BJ (cell line): Measurements from ENCODE around the gene DENND1A. TPM values are rescaled to one million over a fixed set of nuclear protein-coding genes. Genes with fewer than 3 reads are reported as not detected.

Experiments
- CTCF ChIA-PET: fragments of 350-600 bp; formaldehyde crosslinking; extraction: SDS; loops from one replicate; lab custom pipeline; 2021; ENCODE audit warnings: antibody characterized with exemption, inconsistent platforms; lab: Yijun Ruan, JAX
- POLR2A ChIA-PET: fragments of 300-600 bp; sonication (Branson Sonifier 250); formaldehyde crosslinking; extraction: SDS; loops from one replicate; lab custom pipeline; 2021; ENCODE audit warnings: antibody characterized with exemption; lab: Charles Lee
- DNase-seq: peaks from one replicate; pipeline ENCODE4 v3.0.0-alpha.2; 2011; ENCODE audit warnings: low read depth
- H3K27me3 ChIP-seq: 2 replicates; pipeline ENCODE4 v1.6.0; 2011; ENCODE audit warnings: low read length; ENCODE audit not compliant: control insufficient read depth, insufficient read depth
- H3K36me3 ChIP-seq: 2 replicates; pipeline ENCODE4 v1.5.1; 2011; ENCODE audit warnings: low read length; ENCODE audit not compliant: control insufficient read depth, insufficient read depth
- H3K4me3 ChIP-seq: 2 replicates; pipeline ENCODE4 v1.5.1; 2011; ENCODE audit warnings: low read depth, mild to moderate bottlenecking, control low read depth, low read length
- CTCF ChIP-seq: IDR thresholded peaks from 2 replicates; pipeline ENCODE4 v1.5.1; 2011; ENCODE audit warnings: low read depth, mild to moderate bottlenecking, control low read depth, inconsistent platforms, low read length, moderate library complexity; ENCODE audit not compliant: insufficient read depth
- polyA plus RNA-seq: library from polyadenylated mRNA; depleted of rRNA; stranded (reverse); fragments of >200 nt; gene quantifications from 2 replicates; pipeline ENCODE4 v1.2.3, GENCODE V29; 2011

Gene DENND1A
- polyA plus RNA-seq, 1 experiment: 24.0 TPM

GRCh38 chr9:123365881-123366528 lies 563.9 kb downstream of the DENND1A start:
- no peak for DNase-seq
- no peak overlapping the region for H3K4me3 ChIP-seq
- POLR2A ChIA-PET: no interaction called here
- CTCF ChIA-PET: interaction anchor here (1.2 to 1.7 kb wide), 2 partner anchors 12 to 16 kb away, joined by 4 to 7 read pairs; no protein-coding TSS in a partner anchor
- no peaks in the 10 kb centered on the region for H3K36me3 ChIP-seq
- TF ChIP-seq CTCF: no peak
- H3K27me3 ChIP-seq: peaks cover 7% of the 10 kb centered on the region

- no peaks in the 10 kb centered on the region for H3K36me3 ChIP-seq
- POLR2A ChIA-PET: no interaction called here
- no peak overlapping the region for H3K4me3 ChIP-seq
- peak; percentile 36; the same call in 1 of the 2 replicates for TF ChIP-seq CTCF
- peaks cover 9% of the 10 kb centered on the region for H3K27me3 ChIP-seq
- CTCF ChIA-PET: interaction anchor here (1.2 to 1.3 kb wide), 3 partner anchors 11 to 16 kb away, joined by 3 to 4 read pairs (median 4); no protein-coding TSS in a partner anchor
- no peak for DNase-seq
These were observed 564.5 kb downstream of the DENND1A start for GRCh38 chr9:123365287-123365880.

GRCh38 chr9:123364241-123364824 lies 565.6 kb downstream of the DENND1A start:
- no peak for DNase-seq

GRCh38 chr9:123362856-123363255 lies 567.1 kb downstream of the DENND1A start:
- no peak for TF ChIP-seq CTCF
- no peak overlapping the region for H3K4me3 ChIP-seq
- CTCF ChIA-PET: interaction anchor here (0.6 to 2.1 kb wide), 5 partner anchors 8 to 764 kb away, joined by 3 to 13 read pairs (median 3); no protein-coding TSS in a partner anchor
- DNase-seq: no peak
- H3K27me3 ChIP-seq: peaks cover 10% of the 10 kb centered on the region
- POLR2A ChIA-PET: no interaction called here
- no peaks in the 10 kb centered on the region for H3K36me3 ChIP-seq

More at GRCh38 chr9:123364241-123364824, 565.6 kb downstream of the DENND1A start:
- H3K4me3 ChIP-seq: no peak overlapping the region
- ChIA-PET CTCF (interaction anchor here (0.9 to 1.3 kb wide), 4 partner anchors 10 to 15 kb away, joined by 3 to 4 read pairs (median 4); no protein-coding TSS in a partner anchor), POLR2A (no interaction called here)
- H3K36me3 ChIP-seq: no peaks in the 10 kb centered on the region
- TF ChIP-seq CTCF: no peak
- H3K27me3 ChIP-seq: peaks cover 12% of the 10 kb centered on the region
